C4-2B (cell line): ENCODE measurements around the gene CACNB2.

Experiments
- ZFX ChIP-seq: fragments of 450-650 bp; IDR thresholded peaks from 2 replicates; pipeline ENCODE4 v1.6.1; 2017
- TF ChIP-seq, protein P1 (sequence below): fragments of 450-650 bp; conservative IDR thresholded peaks from 2 replicates; pipeline ENCODE4 v1.5.1; 2017; ENCODE audit warnings: mild to moderate bottlenecking

DNA sequence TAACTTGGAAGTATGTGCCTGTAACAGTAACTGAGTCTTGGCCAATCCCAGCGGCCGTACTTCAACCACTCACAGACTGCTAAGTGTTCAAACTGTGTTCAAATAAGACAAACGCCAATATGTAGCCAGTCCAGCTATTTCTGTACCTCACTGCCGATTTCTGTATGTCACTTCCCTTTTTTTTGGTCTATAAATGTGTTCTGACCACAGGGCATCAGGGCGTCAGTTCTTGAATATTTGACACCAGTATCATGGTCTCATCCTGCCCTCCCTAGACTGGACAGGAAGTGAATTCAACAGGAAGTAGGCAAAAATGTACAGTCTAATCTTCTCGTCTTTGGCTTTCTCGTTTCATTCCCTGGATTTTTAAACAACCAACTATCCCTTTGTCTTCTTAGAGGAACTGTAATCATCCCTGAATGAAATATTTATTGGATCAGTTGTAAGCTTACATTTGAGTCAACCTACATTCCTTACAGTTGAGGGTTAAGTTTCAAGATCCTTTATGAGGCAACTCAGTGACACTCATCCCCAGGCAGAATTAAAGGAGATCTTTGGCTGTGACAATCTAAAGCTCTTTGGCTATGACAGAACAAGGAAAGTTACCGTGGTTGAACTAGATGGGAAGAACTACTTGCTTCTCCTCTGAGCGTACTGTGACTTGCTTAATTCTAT is 278.5 kb downstream of the CACNB2 start:
- TF ChIP-seq, protein P1, sequence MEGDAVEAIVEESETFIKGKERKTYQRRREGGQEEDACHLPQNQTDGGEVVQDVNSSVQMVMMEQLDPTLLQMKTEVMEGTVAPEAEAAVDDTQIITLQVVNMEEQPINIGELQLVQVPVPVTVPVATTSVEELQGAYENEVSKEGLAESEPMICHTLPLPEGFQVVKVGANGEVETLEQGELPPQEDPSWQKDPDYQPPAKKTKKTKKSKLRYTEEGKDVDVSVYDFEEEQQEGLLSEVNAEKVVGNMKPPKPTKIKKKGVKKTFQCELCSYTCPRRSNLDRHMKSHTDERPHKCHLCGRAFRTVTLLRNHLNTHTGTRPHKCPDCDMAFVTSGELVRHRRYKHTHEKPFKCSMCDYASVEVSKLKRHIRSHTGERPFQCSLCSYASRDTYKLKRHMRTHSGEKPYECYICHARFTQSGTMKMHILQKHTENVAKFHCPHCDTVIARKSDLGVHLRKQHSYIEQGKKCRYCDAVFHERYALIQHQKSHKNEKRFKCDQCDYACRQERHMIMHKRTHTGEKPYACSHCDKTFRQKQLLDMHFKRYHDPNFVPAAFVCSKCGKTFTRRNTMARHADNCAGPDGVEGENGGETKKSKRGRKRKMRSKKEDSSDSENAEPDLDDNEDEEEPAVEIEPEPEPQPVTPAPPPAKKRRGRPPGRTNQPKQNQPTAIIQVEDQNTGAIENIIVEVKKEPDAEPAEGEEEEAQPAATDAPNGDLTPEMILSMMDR, result no peak
- no peak for TF ChIP-seq ZFX
